DND-41 (cell line): ENCODE data around the gene CARD10.
"Not testable (repeated sequence)": the region's sequence is repeated elsewhere in the genome, so short reads cannot be mapped to it uniquely, and the experiment has no call there.

Experiments used
- ATAC-seq: fragments of 200-7000 bp; cut with Tn5 transposase; 3 replicates; pipeline ENCODE4 v1.9.1; 2021; ENCODE audit warnings: low read depth; ENCODE audit not compliant: insufficient read depth
- DNase-seq: peaks from one replicate; pipeline ENCODE4 v3.0.0-alpha.2; 2020
- H2AFZ ChIP-seq: 2 replicates; pipeline ENCODE4 v1.6.0; 2012; ENCODE audit warnings: low read depth, low read length
- H3K27ac ChIP-seq: 2 replicates; pipeline ENCODE4 v1.5.1; 2012; ENCODE audit warnings: low read length, inconsistent platforms
- H3K27me3 ChIP-seq: fragments of 200-600 bp; sonication (generic); 2 replicates; pipeline ENCODE4 v1.6.0; 2012; ENCODE audit warnings: low read length, mild to moderate bottlenecking, inconsistent platforms; ENCODE audit not compliant: insufficient read depth, poor library complexity
- H3K36me3 ChIP-seq: 2 replicates; pipeline ENCODE4 v1.5.1; 2012; ENCODE audit warnings: low read length, inconsistent platforms; ENCODE audit not compliant: insufficient read depth
- H3K4me1 ChIP-seq: 2 replicates; pipeline ENCODE4 v1.5.1; 2012; ENCODE audit warnings: mild to moderate bottlenecking, low read length; ENCODE audit not compliant: insufficient read depth
- H3K4me2 ChIP-seq: 2 replicates; pipeline ENCODE4 v1.6.0; 2012; ENCODE audit warnings: mild to moderate bottlenecking, moderate library complexity, low read length, inconsistent platforms; ENCODE audit not compliant: insufficient read depth
- H3K4me3 ChIP-seq, 2 experiments: fragments of 200-600 bp in 1 of 2; shearing (Covaris generic) in 1 of 2; 2 replicates each; pipeline ENCODE4 v1.5.1; 2012 to 2016; ENCODE audit warnings: inconsistent platforms in 2 of 2, low read length in 2 of 2, mild to moderate bottlenecking in 2 of 2, low read depth in 1 of 2, moderate library complexity in 1 of 2
- H3K79me2 ChIP-seq: 2 replicates; pipeline ENCODE4 v1.6.0; 2012; ENCODE audit warnings: low read length, inconsistent platforms; ENCODE audit not compliant: insufficient read depth
- H3K9ac ChIP-seq: 2 replicates; pipeline ENCODE4 v1.6.0; 2012; ENCODE audit warnings: low read depth, mild to moderate bottlenecking, inconsistent platforms, low read length, moderate library complexity
- H3K9me3 ChIP-seq: 2 replicates; pipeline ENCODE4 v1.5.1; 2012; ENCODE audit warnings: low read length, moderate library complexity, mild to moderate bottlenecking, inconsistent platforms; ENCODE audit not compliant: insufficient read depth, severe bottlenecking
- H4K20me1 ChIP-seq: 2 replicates; pipeline ENCODE4 v1.6.0; 2012; ENCODE audit warnings: low read length; ENCODE audit not compliant: insufficient read depth
- CTCF ChIP-seq: IDR thresholded peaks from 2 replicates; pipeline ENCODE4 v1.5.1; 2012; ENCODE audit warnings: borderline replicate concordance, low read length, moderate library complexity, mild to moderate bottlenecking; ENCODE audit not compliant: poor library complexity, severe bottlenecking; ENCODE audit errors: extremely low read depth
- EZH2 ChIP-seq: IDR thresholded peaks from 3 replicates; pipeline ENCODE4 v1.6.1; 2012; ENCODE audit warnings: borderline replicate concordance, low read depth, mild to moderate bottlenecking, moderate library complexity, low read length, inconsistent platforms; ENCODE audit not compliant: severe bottlenecking

CARD10 gene

GRCh38 chr22:37529652-37530345 is 10.6 kb upstream of the CARD10 start:
- Histone ChIP-seq H3K4me1 (no peaks in the 10 kb centered on the region), H3K27ac (no peak overlapping the region), H3K36me3 (no peaks in the 10 kb centered on the region), H3K4me3 (no peak overlapping the region), H3K4me2 (no peak overlapping the region), H3K9me3 (no peaks in the 10 kb centered on the region), H2AFZ (no peak overlapping the region), H4K20me1 (no peaks in the 10 kb centered on the region), H3K27me3 (peaks cover 3% of the 10 kb centered on the region), H3K79me2 (no peaks in the 10 kb centered on the region), H3K9ac (no peak overlapping the region)
- ATAC-seq (no peak), DNase-seq (no peak)
- TF ChIP-seq CTCF (no peak), EZH2 (no peak)

- DNase-seq, H3K79me2 ChIP-seq, H3K9ac ChIP-seq, H3K4me2 ChIP-seq, H3K27ac ChIP-seq, H4K20me1 ChIP-seq, H3K9me3 ChIP-seq, H3K36me3 ChIP-seq, H3K4me1 ChIP-seq, H3K4me3 ChIP-seq, H2AFZ ChIP-seq, ATAC-seq, H3K27me3 ChIP-seq: not testable (repeated sequence)
Measured at GRCh38 chr22:37527952-37528351, 8.7 kb upstream of the CARD10 start.

DNA sequence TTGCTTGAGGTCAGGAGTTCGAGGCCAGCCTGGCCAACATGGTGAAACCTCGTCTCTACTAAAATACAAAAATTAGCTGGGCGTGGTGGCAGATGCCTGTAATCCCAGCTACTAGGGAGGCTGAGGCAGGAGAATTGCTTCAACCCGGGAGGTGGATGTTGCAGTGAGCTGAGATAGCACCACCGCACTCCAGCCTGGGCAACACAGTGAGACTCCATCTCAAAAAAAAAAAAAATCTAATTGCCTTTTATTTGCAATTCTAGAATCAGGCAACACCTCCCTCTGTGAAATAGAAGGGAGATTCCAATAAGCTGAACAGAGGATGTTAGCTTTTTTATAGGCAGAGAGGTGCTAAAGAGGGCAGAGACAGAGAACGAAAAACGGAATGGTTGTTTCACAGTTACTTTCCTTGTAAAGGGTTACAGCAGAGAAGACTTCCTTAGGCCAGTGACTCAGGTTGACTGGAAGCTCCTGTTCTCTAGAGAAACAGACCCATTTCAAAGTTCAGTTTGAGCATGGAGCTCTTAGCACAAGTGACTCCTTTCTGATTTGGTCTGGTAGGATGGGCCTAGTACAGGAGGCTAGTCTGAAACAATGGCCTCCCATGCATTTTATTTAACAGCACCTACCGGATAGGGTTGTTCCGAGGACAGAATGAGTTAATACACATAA is 8.0 kb upstream of the CARD10 start:
- not testable (repeated sequence) for H3K4me2 ChIP-seq, H3K27me3 ChIP-seq, DNase-seq, H3K9me3 ChIP-seq, H3K4me3 ChIP-seq, H3K4me1 ChIP-seq, ATAC-seq, H3K36me3 ChIP-seq, H3K27ac ChIP-seq, H4K20me1 ChIP-seq, H3K9ac ChIP-seq, H3K79me2 ChIP-seq, H2AFZ ChIP-seq

DNA sequence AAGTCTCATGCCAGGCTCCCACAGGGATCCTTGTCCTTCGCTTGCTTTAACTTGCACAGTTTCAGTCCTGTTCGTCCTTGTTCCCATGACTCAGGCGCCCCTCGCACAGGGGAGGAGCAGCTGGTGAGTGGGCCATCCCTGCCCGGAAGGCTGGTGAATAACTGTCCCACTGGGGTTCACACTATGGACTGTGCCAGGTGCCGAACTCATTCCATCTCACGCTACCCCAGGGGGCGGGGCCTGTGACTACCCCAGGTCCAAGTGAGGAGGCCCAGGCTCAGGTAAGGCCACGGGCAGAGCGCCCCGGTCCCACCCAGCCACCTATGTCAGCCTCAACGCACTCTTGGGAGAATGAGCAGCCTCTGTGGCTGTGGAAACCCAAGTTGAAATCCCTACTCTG is 7.2 kb upstream of the CARD10 start:
- TF ChIP-seq EZH2 (no peak), CTCF (no peak)
- no peaks in the 10 kb centered on the region for H3K9me3 ChIP-seq
- no peaks in the 10 kb centered on the region for H4K20me1 ChIP-seq
- DNase-seq, result no peak
- H3K4me1 ChIP-seq, result no peaks in the 10 kb centered on the region
- H3K9ac ChIP-seq, result no peak overlapping the region
- no peaks in the 10 kb centered on the region for H3K79me2 ChIP-seq
- ATAC-seq, result no peak
- no peak overlapping the region for H3K27ac ChIP-seq
- no peak overlapping the region for H3K4me2 ChIP-seq
- H2AFZ ChIP-seq, result no peak overlapping the region
- H3K4me3 ChIP-seq, result no peak overlapping the region
- H3K27me3 ChIP-seq, result peaks cover 6% of the 10 kb centered on the region
- H3K36me3 ChIP-seq, result no peaks in the 10 kb centered on the region
